ENCODE measurements around the gene DCAKD. TPM values are rescaled to one million over a fixed set of nuclear protein-coding genes. Genes with fewer than 3 reads are reported as not detected.

The DCAKD gene
- total and polyA plus RNA-seq, 2 donors (not counting 3 experiments of a cell fraction or from before 2014, with no cell fraction given) = 30.8 to 36.5 TPM

DNA sequence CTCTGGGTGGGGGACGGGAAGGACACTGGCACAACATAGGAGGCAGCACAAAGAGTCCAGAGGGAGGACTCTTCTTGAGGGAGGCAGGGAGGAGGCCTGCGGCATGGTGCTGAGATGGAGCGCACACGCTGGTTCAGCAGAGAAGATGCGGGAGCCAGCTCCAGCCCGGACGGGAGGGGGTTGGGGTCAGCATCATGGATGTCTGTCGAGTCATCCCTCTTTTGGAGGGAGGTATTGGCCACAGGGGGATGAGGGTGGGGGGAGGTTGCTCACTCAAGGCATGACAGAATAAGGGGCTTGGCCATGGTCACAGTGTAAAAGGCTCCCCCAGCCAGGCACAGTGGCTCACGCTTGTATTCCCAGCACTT is 19.3 kb downstream of the DCAKD start:
- H3K36me3 ChIP-seq (ENCODE audit: control insufficient read depth in 2 of 2, extremely low read depth in 1 of 2, insufficient read depth in 2 of 2, low read length in 2 of 2) = peaks cover 0 to 6% of the 10 kb centered on the region in 2 experiments
- TF ChIP-seq JUN (IDR thresholded peaks at IDR 0.05; ENCODE audit: borderline replicate concordance, insufficient read depth, insufficient read length, low read depth) (no peak), FOS (IDR thresholded peaks at IDR 0.05; ENCODE audit: borderline replicate concordance, insufficient read depth, low read length) (no peak), MYC (IDR thresholded peaks at IDR 0.05; ENCODE audit: low read depth, low read length) (no peak), POLR2AphosphoS5 (IDR thresholded peaks at IDR 0.05; ENCODE audit: insufficient read depth, low read depth, low read length) (no peak), POLR2A (IDR thresholded peaks at IDR 0.05; ENCODE audit: low read depth, low read length) (no peak), EZH2 (IDR thresholded peaks at IDR 0.05; ENCODE audit: borderline replicate concordance, low read depth, low read length, severe bottlenecking) (no peak), GATA2 (IDR thresholded peaks at IDR 0.05; ENCODE audit: insufficient read depth, insufficient read length, low read depth, low read length) (no peak)
- TF ChIP-seq, protein P1, sequence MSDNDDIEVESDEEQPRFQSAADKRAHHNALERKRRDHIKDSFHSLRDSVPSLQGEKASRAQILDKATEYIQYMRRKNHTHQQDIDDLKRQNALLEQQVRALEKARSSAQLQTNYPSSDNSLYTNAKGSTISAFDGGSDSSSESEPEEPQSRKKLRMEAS (IDR thresholded peaks at IDR 0.05; ENCODE audit: insufficient read depth, insufficient read length) = no peak
- TF ChIP-seq, protein P2, sequence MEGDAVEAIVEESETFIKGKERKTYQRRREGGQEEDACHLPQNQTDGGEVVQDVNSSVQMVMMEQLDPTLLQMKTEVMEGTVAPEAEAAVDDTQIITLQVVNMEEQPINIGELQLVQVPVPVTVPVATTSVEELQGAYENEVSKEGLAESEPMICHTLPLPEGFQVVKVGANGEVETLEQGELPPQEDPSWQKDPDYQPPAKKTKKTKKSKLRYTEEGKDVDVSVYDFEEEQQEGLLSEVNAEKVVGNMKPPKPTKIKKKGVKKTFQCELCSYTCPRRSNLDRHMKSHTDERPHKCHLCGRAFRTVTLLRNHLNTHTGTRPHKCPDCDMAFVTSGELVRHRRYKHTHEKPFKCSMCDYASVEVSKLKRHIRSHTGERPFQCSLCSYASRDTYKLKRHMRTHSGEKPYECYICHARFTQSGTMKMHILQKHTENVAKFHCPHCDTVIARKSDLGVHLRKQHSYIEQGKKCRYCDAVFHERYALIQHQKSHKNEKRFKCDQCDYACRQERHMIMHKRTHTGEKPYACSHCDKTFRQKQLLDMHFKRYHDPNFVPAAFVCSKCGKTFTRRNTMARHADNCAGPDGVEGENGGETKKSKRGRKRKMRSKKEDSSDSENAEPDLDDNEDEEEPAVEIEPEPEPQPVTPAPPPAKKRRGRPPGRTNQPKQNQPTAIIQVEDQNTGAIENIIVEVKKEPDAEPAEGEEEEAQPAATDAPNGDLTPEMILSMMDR (IDR thresholded peaks at IDR 0.05; ENCODE audit: extremely low read depth in 1 of 2, insufficient read depth in 1 of 2, low read depth in 1 of 2, low read length in 2 of 2) = no peak
- H3K79me2 ChIP-seq (ENCODE audit: control insufficient read depth, insufficient read depth, low read length) = no peaks in the 10 kb centered on the region
- dilution Hi-C loops (cut with MboI; ENCODE audit: extremely low pct_ligation_motif_present, low sequenced_read_pairs) = no loop called here
- no peak for DNase-seq (ENCODE audit: low read depth, low spot score)
- no peaks in the 10 kb centered on the region for H3K9me3 ChIP-seq (replicated peaks; ENCODE audit: control insufficient read depth, insufficient read depth, low read length)
- no peak overlapping the region for H3K4me2 ChIP-seq (ENCODE audit: insufficient read depth, low read length)
- no peak overlapping the region for H3K27ac ChIP-seq (ENCODE audit: insufficient read depth, low read depth, low read length)
- no peak overlapping the region for H2AFZ ChIP-seq (ENCODE audit: low read depth, low read length)
- no TSS peak for BruUV-seq (replicated peaks)
- no peak overlapping the region for H3K4me3 ChIP-seq (replicated peaks in 1 of 3; ENCODE audit: insufficient read depth in 1 of 3, low read depth in 1 of 3, low read length in 3 of 3)
- H3K4me1 ChIP-seq (ENCODE audit: control insufficient read depth, extremely low read depth, insufficient read depth, low read length) = peaks cover 5% of the 10 kb centered on the region
- ChIA-PET POLR2A (no interaction called here), CTCF (interaction anchor here (0.9 to 2.2 kb wide), 4 partner anchors 10 to 67 kb away, joined by 3 to 9 read pairs (median 4); no protein-coding TSS in a partner anchor)
- no peak overlapping the region for H3K9ac ChIP-seq (replicated peaks; ENCODE audit: extremely low read depth, insufficient read depth, low read length)
- intact Hi-C loops (cut with micrococcal nuclease) = no loop called here
- FAIRE-seq = no peak
- no peaks in the 10 kb centered on the region for H4K20me1 ChIP-seq (replicated peaks; ENCODE audit: control insufficient read depth, extremely low read depth, insufficient read depth, low read length)
- no peaks in the 10 kb centered on the region for H3K27me3 ChIP-seq (ENCODE audit: control insufficient read depth in 2 of 2, insufficient read depth in 2 of 2, low read length in 2 of 2)
- no peaks in the 10 kb centered on the region for H3K9me1 ChIP-seq (replicated peaks; ENCODE audit: control insufficient read depth, extremely low read depth, insufficient read depth, low read length)
